Astrocyte (in vitro differentiated cells and primary cell): ENCODE data around the gene CCDC80. TPM values are rescaled to one million over a fixed set of nuclear protein-coding genes. Genes with fewer than 3 reads are reported as not detected.

Experiments
- DNase-seq: peaks from one replicate; pipeline ENCODE4 v3.0.0-alpha.2; 2010; ENCODE audit warnings: low read depth
- FAIRE-seq: peaks from 2 replicates; lab custom pipeline; 2011; peaks lifted over from hg19 to GRCh38; lab: Jason Lieb, UNC
- H2AFZ ChIP-seq: 2 replicates; pipeline ENCODE4 v1.6.0; 2012; ENCODE audit warnings: low read depth, low read length, inconsistent platforms
- H3K27ac ChIP-seq: 2 replicates; pipeline ENCODE4 v1.5.1; 2011; ENCODE audit warnings: low read depth, low read length, inconsistent platforms
- H3K27me3 ChIP-seq: 2 replicates; pipeline ENCODE4 v1.6.0; 2011; ENCODE audit warnings: low read length, inconsistent platforms; ENCODE audit not compliant: insufficient read depth
- H3K36me3 ChIP-seq: 2 replicates; pipeline ENCODE4 v1.5.1; 2011; ENCODE audit warnings: low read length, inconsistent platforms; ENCODE audit not compliant: insufficient read depth
- H3K4me1 ChIP-seq: 2 replicates; pipeline ENCODE4 v1.5.1; 2011; ENCODE audit warnings: low read length, inconsistent platforms; ENCODE audit not compliant: insufficient read depth
- H3K4me2 ChIP-seq: 2 replicates; pipeline ENCODE4 v1.6.0; 2012; ENCODE audit warnings: low read length, inconsistent platforms
- H3K4me3 ChIP-seq: 2 replicates; pipeline ENCODE4 v1.5.1; 2011; ENCODE audit warnings: low read depth, mild to moderate bottlenecking, low read length, inconsistent platforms; ENCODE audit not compliant: insufficient read depth
- H3K79me2 ChIP-seq: 2 replicates; pipeline ENCODE4 v1.6.0; 2012; ENCODE audit warnings: mild to moderate bottlenecking, low read length, inconsistent platforms; ENCODE audit not compliant: insufficient read depth
- H3K9ac ChIP-seq: 2 replicates; pipeline ENCODE4 v1.6.0; 2012; ENCODE audit warnings: mild to moderate bottlenecking, low read length, inconsistent platforms
- H3K9me3 ChIP-seq: 2 replicates; pipeline ENCODE4 v1.5.1; 2012; ENCODE audit warnings: low read depth, mild to moderate bottlenecking, low read length, inconsistent platforms; ENCODE audit not compliant: insufficient read depth
- H4K20me1 ChIP-seq: 2 replicates; pipeline ENCODE4 v1.6.0; 2012; ENCODE audit warnings: low read length, inconsistent platforms; ENCODE audit not compliant: insufficient read depth
- H3K27ac Mint-ChIP-seq: one replicate; pipeline ENCODE4 v1.8.0; 2021; ENCODE audit warnings: mild to moderate bottlenecking, mixed read lengths; ENCODE audit not compliant: unreplicated experiment
- H3K27me3 Mint-ChIP-seq: one replicate; pipeline ENCODE4 v1.8.0; 2021; ENCODE audit warnings: low read depth, mixed read lengths; ENCODE audit not compliant: unreplicated experiment
- H3K36me3 Mint-ChIP-seq: one replicate; pipeline ENCODE4 v1.8.0; 2021; ENCODE audit warnings: low read depth, mixed read lengths; ENCODE audit not compliant: unreplicated experiment
- H3K4me1 Mint-ChIP-seq: one replicate; pipeline ENCODE4 v1.8.0; 2021; ENCODE audit warnings: low read depth, mixed read lengths; ENCODE audit not compliant: unreplicated experiment
- H3K4me3 Mint-ChIP-seq: one replicate; pipeline ENCODE4 v1.8.0; 2021; ENCODE audit warnings: mild to moderate bottlenecking, moderate library complexity, mixed read lengths; ENCODE audit not compliant: unreplicated experiment
- H3K9me3 Mint-ChIP-seq: one replicate; pipeline ENCODE4 v1.8.0; 2021; ENCODE audit warnings: mild to moderate bottlenecking, mixed read lengths; ENCODE audit not compliant: unreplicated experiment
- EZH2 ChIP-seq: IDR thresholded peaks from 2 replicates; pipeline ENCODE4 v1.6.1; 2012; ENCODE audit warnings: mild to moderate bottlenecking, low read length, inconsistent platforms; ENCODE audit not compliant: insufficient read depth
- total RNA-seq: library from RNA; stranded (reverse); gene quantifications from 2 replicates; pipeline ENCODE4 v1.2.1, GENCODE V29; 2021
- TF ChIP-seq, protein P1 (sequence below): IDR thresholded peaks from 2 replicates; pipeline ENCODE4 v1.5.1; 2011; ENCODE audit warnings: low read depth, mild to moderate bottlenecking, inconsistent platforms, low read length, moderate library complexity; ENCODE audit not compliant: insufficient read depth

The CCDC80 gene
- total RNA-seq, 1 donor from 2014 or later: 272 TPM

DNA sequence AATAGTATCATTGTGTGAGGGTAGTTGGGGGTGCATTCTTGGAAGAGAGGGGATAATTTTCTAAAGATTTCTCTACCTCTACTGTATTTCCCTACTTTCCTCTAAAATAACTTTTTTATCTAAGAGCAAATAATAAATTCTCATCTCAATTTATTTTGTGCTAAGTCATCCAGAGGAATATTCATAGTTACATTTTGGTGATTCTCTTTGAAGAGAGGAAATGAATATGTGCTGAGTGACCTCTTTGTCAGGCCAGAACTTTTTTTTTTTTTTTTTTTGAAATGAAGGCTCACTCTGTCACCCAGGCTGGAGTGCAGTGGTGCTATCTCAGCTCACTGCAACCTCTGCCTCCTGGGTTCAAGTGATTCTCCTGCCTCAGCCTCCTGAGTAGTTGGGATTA lies 15.1 kb upstream of the CCDC80 start:
- H3K27ac ChIP-seq: peak overlapping the region; percentile 100
- Mint-ChIP-seq H3K27me3 (no peaks in the 10 kb centered on the region), H3K9me3 (peaks cover under 1% of the 10 kb centered on the region), H3K4me3 (no peak overlapping the region), H3K4me1 (peaks cover 43% of the 10 kb centered on the region), H3K36me3 (no peaks in the 10 kb centered on the region), H3K27ac (peak overlapping the region; percentile 85)
- H4K20me1 ChIP-seq: no peaks in the 10 kb centered on the region
- no peaks in the 10 kb centered on the region for H3K79me2 ChIP-seq
- no peak overlapping the region for H3K9ac ChIP-seq
- no peaks in the 10 kb centered on the region for H3K36me3 ChIP-seq
- H3K27me3 ChIP-seq: no peaks in the 10 kb centered on the region
- FAIRE-seq (no peak), DNase-seq (no peak)
- no peak overlapping the region for H2AFZ ChIP-seq
- H3K9me3 ChIP-seq: no peaks in the 10 kb centered on the region
- no peak overlapping the region for H3K4me3 ChIP-seq
- H3K4me2 ChIP-seq: no peak overlapping the region
- TF ChIP-seq EZH2: no peak
- TF ChIP-seq, protein P1, sequence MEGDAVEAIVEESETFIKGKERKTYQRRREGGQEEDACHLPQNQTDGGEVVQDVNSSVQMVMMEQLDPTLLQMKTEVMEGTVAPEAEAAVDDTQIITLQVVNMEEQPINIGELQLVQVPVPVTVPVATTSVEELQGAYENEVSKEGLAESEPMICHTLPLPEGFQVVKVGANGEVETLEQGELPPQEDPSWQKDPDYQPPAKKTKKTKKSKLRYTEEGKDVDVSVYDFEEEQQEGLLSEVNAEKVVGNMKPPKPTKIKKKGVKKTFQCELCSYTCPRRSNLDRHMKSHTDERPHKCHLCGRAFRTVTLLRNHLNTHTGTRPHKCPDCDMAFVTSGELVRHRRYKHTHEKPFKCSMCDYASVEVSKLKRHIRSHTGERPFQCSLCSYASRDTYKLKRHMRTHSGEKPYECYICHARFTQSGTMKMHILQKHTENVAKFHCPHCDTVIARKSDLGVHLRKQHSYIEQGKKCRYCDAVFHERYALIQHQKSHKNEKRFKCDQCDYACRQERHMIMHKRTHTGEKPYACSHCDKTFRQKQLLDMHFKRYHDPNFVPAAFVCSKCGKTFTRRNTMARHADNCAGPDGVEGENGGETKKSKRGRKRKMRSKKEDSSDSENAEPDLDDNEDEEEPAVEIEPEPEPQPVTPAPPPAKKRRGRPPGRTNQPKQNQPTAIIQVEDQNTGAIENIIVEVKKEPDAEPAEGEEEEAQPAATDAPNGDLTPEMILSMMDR: no peak
- H3K4me1 ChIP-seq: peaks cover 38% of the 10 kb centered on the region

DNA sequence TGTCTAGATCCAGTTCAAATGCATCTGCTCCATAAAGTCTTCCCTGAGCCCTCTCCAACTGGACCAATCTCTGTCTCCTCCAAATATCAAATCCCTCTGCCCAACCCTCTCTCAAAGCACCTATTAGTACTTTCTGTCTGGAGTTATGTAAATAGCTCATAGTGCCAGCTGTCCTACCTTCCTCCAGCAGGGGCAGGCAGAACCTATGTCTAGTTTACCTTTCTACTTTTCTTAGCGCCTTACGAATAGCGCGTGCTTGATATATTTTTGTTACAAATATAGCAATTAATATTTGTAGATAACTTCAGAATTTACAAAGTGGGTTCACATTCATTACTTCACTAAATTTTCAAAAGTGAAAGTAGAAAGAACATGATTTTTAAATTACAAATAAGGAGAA lies 14.0 kb upstream of the CCDC80 start:
- FAIRE-seq: no peak
- Histone ChIP-seq H3K27ac (peak overlapping the region; percentile 100), H3K27me3 (no peaks in the 10 kb centered on the region), H3K36me3 (no peaks in the 10 kb centered on the region), H3K79me2 (no peaks in the 10 kb centered on the region), H4K20me1 (no peaks in the 10 kb centered on the region), H3K4me3 (no peak overlapping the region), H2AFZ (no peak overlapping the region), H3K4me2 (peak overlapping the region; percentile 76), H3K9me3 (no peaks in the 10 kb centered on the region), H3K9ac (peak overlapping the region; percentile 85), H3K4me1 (peaks cover 41% of the 10 kb centered on the region)
- no peak for DNase-seq
- Mint-ChIP-seq H3K4me1 (peaks cover 51% of the 10 kb centered on the region), H3K9me3 (no peaks in the 10 kb centered on the region), H3K27ac (peak overlapping the region; percentile 99), H3K4me3 (peak overlapping the region; percentile 11), H3K27me3 (no peaks in the 10 kb centered on the region), H3K36me3 (no peaks in the 10 kb centered on the region)
- TF ChIP-seq, protein P1: no peak

DNA sequence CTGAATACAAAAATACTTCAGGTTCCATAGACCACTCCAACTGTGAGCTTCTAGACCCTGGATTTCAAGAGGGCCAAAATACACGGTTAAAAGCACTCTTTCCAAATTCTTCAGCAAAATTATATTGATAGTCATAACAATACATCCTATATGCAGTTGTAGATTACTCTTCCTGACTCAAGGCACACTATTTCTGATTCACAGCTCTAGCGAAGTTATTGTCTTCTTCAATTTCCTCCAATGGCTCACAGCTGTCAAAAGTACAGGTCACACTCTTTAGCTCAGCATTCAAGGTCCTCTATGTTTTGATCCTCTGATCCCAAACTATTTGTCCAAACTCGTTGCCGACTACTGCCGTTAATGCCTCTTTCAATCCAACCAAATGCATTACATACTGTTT lies 13.5 kb upstream of the CCDC80 start:
- no peak for TF ChIP-seq EZH2
- TF ChIP-seq, protein P1: no peak
- Histone ChIP-seq H3K79me2 (no peaks in the 10 kb centered on the region), H3K9ac (peak overlapping the region; percentile 85), H3K36me3 (no peaks in the 10 kb centered on the region), H3K27ac (peak overlapping the region; percentile 100), H4K20me1 (no peaks in the 10 kb centered on the region), H3K4me3 (no peak overlapping the region), H3K4me1 (peaks cover 45% of the 10 kb centered on the region), H3K9me3 (no peaks in the 10 kb centered on the region), H2AFZ (no peak overlapping the region), H3K27me3 (no peaks in the 10 kb centered on the region), H3K4me2 (peak overlapping the region; percentile 76)
- H3K9me3 Mint-ChIP-seq: no peaks in the 10 kb centered on the region
- FAIRE-seq (peak; percentile 94), DNase-seq (no peak)
- no peaks in the 10 kb centered on the region for H3K27me3 Mint-ChIP-seq
- peak overlapping the region; percentile 99 for H3K27ac Mint-ChIP-seq
- peaks cover 54% of the 10 kb centered on the region for H3K4me1 Mint-ChIP-seq
- no peaks in the 10 kb centered on the region for H3K36me3 Mint-ChIP-seq
- no peak overlapping the region for H3K4me3 Mint-ChIP-seq
